Measurements from ENCODE around the gene PRR9. TPM values are rescaled to one million over a fixed set of nuclear protein-coding genes. Genes with fewer than 3 reads are reported as not detected.
"Not testable (repeated sequence)": the region's sequence is repeated elsewhere in the genome, so short reads cannot be mapped to it uniquely, and the experiment has no call there.

The PRR9 gene
- total RNA-seq, 1 donor: not detected

DNA sequence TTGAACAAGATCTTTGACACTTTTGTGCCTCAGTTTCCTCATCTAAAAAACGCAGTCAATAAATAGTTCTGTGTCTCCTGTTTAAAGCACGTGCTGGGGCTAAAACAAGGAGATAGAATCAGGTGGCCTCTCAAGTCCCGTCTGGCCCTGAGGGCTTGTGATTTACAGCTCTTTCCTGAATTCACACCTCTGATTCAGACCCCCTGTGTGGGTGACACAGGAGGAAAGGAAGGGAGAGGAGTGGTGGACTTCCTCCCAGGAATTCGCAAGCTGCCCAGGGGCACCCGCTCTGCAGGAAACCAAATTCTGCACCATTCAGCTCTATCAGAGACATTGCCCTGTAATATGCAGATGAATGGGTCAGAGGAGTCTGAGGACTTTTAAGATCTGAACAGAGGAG is 5.2 kb upstream of the PRR9 start:
- DNase-seq (ENCODE audit: low read depth): no peak
- no peak overlapping the region for H3K4me3 ChIP-seq (ENCODE audit: low read depth, low read length)
- TF ChIP-seq, protein P1, sequence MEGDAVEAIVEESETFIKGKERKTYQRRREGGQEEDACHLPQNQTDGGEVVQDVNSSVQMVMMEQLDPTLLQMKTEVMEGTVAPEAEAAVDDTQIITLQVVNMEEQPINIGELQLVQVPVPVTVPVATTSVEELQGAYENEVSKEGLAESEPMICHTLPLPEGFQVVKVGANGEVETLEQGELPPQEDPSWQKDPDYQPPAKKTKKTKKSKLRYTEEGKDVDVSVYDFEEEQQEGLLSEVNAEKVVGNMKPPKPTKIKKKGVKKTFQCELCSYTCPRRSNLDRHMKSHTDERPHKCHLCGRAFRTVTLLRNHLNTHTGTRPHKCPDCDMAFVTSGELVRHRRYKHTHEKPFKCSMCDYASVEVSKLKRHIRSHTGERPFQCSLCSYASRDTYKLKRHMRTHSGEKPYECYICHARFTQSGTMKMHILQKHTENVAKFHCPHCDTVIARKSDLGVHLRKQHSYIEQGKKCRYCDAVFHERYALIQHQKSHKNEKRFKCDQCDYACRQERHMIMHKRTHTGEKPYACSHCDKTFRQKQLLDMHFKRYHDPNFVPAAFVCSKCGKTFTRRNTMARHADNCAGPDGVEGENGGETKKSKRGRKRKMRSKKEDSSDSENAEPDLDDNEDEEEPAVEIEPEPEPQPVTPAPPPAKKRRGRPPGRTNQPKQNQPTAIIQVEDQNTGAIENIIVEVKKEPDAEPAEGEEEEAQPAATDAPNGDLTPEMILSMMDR (IDR thresholded peaks at IDR 0.05; ENCODE audit: insufficient read depth, low read depth, low read length): no peak

DNA sequence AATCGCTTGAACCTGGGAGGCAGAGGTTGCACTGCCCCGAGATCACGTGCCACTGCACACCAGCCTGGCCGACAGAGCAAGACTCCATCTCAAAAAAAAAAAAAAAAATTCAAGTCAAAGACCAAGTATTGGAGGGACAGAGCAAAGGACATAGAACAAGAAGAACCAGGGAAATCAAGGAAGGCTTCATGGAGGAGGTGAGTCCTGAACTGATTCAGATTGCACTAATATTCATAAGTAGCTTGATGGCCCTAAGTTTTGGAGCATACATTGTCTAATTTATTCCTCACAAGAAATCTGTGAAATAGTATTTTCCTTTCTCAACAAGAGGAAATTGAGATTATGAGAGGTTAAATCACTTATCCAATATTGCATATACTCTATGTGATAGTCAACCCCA is 3.9 kb upstream of the PRR9 start:
- H3K4me3 ChIP-seq (ENCODE audit: low read depth, low read length): no peak overlapping the region
- TF ChIP-seq, protein P1 (IDR thresholded peaks at IDR 0.05; ENCODE audit: insufficient read depth, low read depth, low read length): no peak
- no peak for DNase-seq (ENCODE audit: low read depth)

- DNase-seq (ENCODE audit: low read depth): no peak
These were observed 496 bp downstream of the PRR9 start for GRCh38 chr1:153217744-153218416.

GRCh38 chr1:153220606-153221303 is 3.4 kb downstream of the PRR9 start:
- TF ChIP-seq, protein P1 (IDR thresholded peaks at IDR 0.05; ENCODE audit: insufficient read depth, low read depth, low read length): no peak
- H3K4me3 ChIP-seq (ENCODE audit: low read depth, low read length): no peak overlapping the region
- no peak for DNase-seq (ENCODE audit: low read depth)

More at GRCh38 chr1:153217744-153218416, 496 bp downstream of the PRR9 start:
- TF ChIP-seq, protein P1 (IDR thresholded peaks at IDR 0.05; ENCODE audit: insufficient read depth, low read depth, low read length): no peak
- H3K4me3 ChIP-seq (ENCODE audit: low read depth, low read length): no peak overlapping the region

DNA sequence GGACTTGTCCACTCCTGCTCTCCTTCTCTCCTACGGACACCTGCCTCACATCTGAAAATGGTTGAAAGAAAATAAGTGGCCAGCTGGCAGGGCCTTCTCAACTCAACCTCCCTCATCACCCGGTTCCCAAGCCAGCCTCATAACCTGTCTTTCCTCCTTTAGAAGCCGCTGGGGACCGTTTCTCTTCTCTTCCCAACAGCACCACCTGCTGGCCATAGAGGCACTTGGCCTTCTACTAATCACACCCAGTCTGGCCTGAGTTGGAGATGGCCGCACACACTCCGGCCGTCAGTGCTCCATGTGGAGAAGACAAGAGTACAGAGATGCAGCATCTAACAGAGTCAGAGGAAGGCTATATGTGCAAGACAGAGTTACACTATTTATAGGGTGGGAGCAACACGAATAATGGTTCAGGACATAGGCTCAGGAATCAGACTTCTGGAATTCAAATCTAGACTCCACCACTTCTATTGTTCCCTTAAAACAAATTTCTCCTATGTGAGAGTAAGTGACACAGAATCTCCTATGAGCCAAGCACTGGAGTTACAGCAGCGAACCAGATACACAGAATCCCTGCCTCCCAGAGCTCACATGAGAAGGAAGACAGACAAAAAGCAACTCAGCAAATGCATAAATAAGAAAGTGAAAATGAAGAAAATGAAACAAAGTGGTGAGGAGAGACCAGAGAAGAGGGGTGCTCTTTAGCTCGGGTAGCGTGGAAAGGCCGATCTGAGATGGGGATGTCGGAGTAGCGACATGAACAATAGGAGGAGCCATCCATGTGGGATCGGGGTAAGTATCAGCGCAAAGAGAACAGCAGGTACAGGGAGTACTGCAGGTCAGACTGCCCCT is 5.9 kb downstream of the PRR9 start:
- TF ChIP-seq, protein P1 (IDR thresholded peaks at IDR 0.05; ENCODE audit: insufficient read depth, low read depth, low read length): peak; percentile 64
- peak; percentile 46 for DNase-seq (ENCODE audit: low read depth)
- H3K4me3 ChIP-seq (ENCODE audit: low read depth, low read length): not testable (repeated sequence)

GRCh38 chr1:153227810-153228209 is 10.4 kb downstream of the PRR9 start:
- DNase-seq (ENCODE audit: low read depth): no peak
- TF ChIP-seq, protein P1 (IDR thresholded peaks at IDR 0.05; ENCODE audit: insufficient read depth, low read depth, low read length): no peak
- H3K4me3 ChIP-seq (ENCODE audit: low read depth, low read length): no peak overlapping the region

Measured in fibroblast of villous mesenchyme (primary cell).